Suprapubic skin (tissue), 4 donors: Measurements from ENCODE around the gene PI4K2A. TPM values are rescaled to one million over a fixed set of nuclear protein-coding genes. Genes with fewer than 3 reads are reported as not detected.
"Not testable (repeated sequence)": the region's sequence is repeated elsewhere in the genome, so short reads cannot be mapped to it uniquely, and the experiment has no call there.

Experiments
- DNase-seq, 2 donors: peaks; one replicate each; pipeline ENCODE4 v3.0.0-alpha.2; 2019; ENCODE audit warnings: low spot score in 2 of 2
- H3K27ac ChIP-seq: fragments of 200-600 bp; sonication (generic); one replicate; pipeline ENCODE4 v1.5.1; 2019
- H3K27me3 ChIP-seq: fragments of 200-600 bp; sonication (generic); one replicate; pipeline ENCODE4 v1.5.1; 2019
- H3K36me3 ChIP-seq: fragments of 200-600 bp; sonication (generic); one replicate; pipeline ENCODE4 v1.5.1; 2019
- H3K4me1 ChIP-seq: fragments of 200-600 bp; sonication (generic); one replicate; pipeline ENCODE4 v1.5.1; 2019
- H3K4me3 ChIP-seq: fragments of 200-600 bp; sonication (generic); one replicate; pipeline ENCODE4 v1.5.1; 2019; ENCODE audit warnings: mild to moderate bottlenecking
- H3K9me3 ChIP-seq: fragments of 200-600 bp; sonication (generic); one replicate; pipeline ENCODE4 v1.5.1; 2019
- CTCF ChIP-seq, 2 donors: fragments of 200-600 bp in 1 of 2; fragments of 450-650 bp in 1 of 2; sonication (generic) in 1 of 2; IDR thresholded peaks; one replicate each; pipeline ENCODE4 v1.5.1; 2016 to 2019; ENCODE audit warnings: antibody characterized with exemption in 2 of 2, mild to moderate bottlenecking in 1 of 2, moderate library complexity in 1 of 2
- EP300 ChIP-seq: sonication (generic); formaldehyde crosslinking; IDR thresholded peaks from one replicate; pipeline ENCODE4 v1.6.1; 2017; ENCODE audit warnings: antibody characterized with exemption
- POLR2A ChIP-seq, 2 donors: fragments of 450-650 bp; IDR thresholded peaks; one replicate each; pipeline ENCODE4 v1.6.1; 2017; ENCODE audit warnings: antibody characterized with exemption in 2 of 2, mild to moderate bottlenecking in 2 of 2, moderate library complexity in 2 of 2
- POLR2AphosphoS5 ChIP-seq, 3 donors: sonication (generic); formaldehyde crosslinking; IDR thresholded peaks; one replicate each; pipeline ENCODE4 v1.6.1; 2017; ENCODE audit warnings: antibody characterized with exemption in 3 of 3
- WGBS: methylation state at CpG from one replicate; pipeline ENCODE4 v1.1.5; 2018; 5-methylcytosine and 5-hydroxymethylcytosine counted together
- total RNA-seq, 4 donors: library from RNA; depleted of rRNA; stranded (reverse); fragments of >200 nt; gene quantifications; one replicate each; pipeline ENCODE4 v1.1.0, GENCODE V29; 2016

The PI4K2A gene
- total RNA-seq, 4 donors from 2014 or later = 13.2 to 24.0 (median 20.9) TPM

DNA sequence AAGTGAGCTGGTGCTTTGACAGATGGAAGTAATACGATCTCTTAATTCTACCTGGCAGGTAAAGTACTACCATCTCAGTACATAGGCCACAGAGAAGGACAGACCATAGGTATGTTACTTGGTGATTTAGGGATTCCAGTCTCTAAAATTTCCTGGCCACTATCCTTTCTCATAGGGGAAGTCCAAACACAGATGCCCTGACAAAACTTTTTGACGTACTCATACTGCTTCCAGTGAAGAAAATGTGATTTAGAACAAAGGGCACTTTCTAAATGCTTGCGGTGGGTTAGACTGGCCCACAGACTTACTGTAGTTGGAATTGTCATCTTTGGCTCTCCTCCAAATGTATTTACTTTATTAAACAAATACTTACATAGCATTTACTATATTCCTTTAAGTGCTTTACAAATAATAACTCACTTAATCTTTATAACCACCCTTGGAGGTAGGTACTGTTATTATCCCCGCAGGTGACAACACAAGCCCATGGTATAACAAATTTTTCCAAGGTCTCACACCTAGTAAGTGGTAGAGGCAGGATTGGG lies 3.0 kb downstream of the PI4K2A start:
- no peak for DNase-seq
- Histone ChIP-seq H3K4me3 (no peak overlapping the region), H3K36me3 (peaks cover 12% of the 10 kb centered on the region), H3K4me1 (peaks cover 38% of the 10 kb centered on the region), H3K9me3 (no peaks in the 10 kb centered on the region), H3K27ac (no peak overlapping the region), H3K27me3 (no peaks in the 10 kb centered on the region)
- no peak for TF ChIP-seq POLR2AphosphoS5 (IDR thresholded peaks at IDR 0.05)
- TF ChIP-seq POLR2A (IDR thresholded peaks at IDR 0.05) = no peak
- TF ChIP-seq EP300 = no peak
- WGBS = 87% methylated on average over 4 of the region's 4 CpGs

- WGBS = 91% methylated on average over 4 of the region's 4 CpGs
Observed at GRCh38 chr10:97644936-97645335, 4.5 kb downstream of the PI4K2A start.

DNA sequence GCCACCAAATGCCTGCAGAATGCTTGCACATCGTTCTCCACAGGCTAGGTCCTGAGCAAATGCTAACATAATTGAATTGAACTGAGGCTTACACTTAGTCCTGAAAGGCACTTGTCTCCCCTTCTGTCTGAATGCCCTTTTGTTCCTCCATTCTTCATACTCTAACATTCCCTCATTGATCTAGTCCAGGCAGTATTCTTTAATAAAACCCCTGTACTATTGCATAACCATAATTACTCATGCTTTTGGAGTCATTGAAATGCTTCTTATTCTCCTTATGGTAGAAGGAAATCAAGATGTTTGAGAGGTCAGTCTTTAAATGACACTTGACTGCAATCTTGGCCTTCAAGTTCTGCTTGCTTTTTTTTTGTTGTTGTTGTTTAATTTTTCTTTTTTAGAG lies 7.1 kb downstream of the PI4K2A start:
- no peak for DNase-seq
- TF ChIP-seq POLR2A (IDR thresholded peaks at IDR 0.05) (no peak), EP300 (no peak), CTCF (IDR thresholded peaks at IDR 0.05) (no peak), POLR2AphosphoS5 (IDR thresholded peaks at IDR 0.05) (no peak)
- no peaks in the 10 kb centered on the region for H3K27me3 ChIP-seq
- H3K27ac ChIP-seq = peak overlapping the region; percentile 65
- H3K4me1 ChIP-seq = peaks cover 55% of the 10 kb centered on the region
- WGBS = 58% methylated on average over 1 of the region's 1 CpG
- H3K9me3 ChIP-seq = no peaks in the 10 kb centered on the region
- no peak overlapping the region for H3K4me3 ChIP-seq
- H3K36me3 ChIP-seq = peaks cover 31% of the 10 kb centered on the region

More at GRCh38 chr10:97644936-97645335, 4.5 kb downstream of the PI4K2A start:
- Histone ChIP-seq H3K4me1 (peaks cover 51% of the 10 kb centered on the region), H3K9me3 (no peaks in the 10 kb centered on the region), H3K27ac (no peak overlapping the region), H3K27me3 (no peaks in the 10 kb centered on the region), H3K4me3 (no peak overlapping the region), H3K36me3 (peaks cover 12% of the 10 kb centered on the region)
- no peak for DNase-seq
- no peak for TF ChIP-seq POLR2AphosphoS5 (IDR thresholded peaks at IDR 0.05)

- Histone ChIP-seq H3K4me3 (no peak overlapping the region), H3K36me3 (peaks cover 43% of the 10 kb centered on the region), H3K4me1 (peaks cover 46% of the 10 kb centered on the region), H3K27ac (peak overlapping the region; percentile 65), H3K9me3 (no peaks in the 10 kb centered on the region), H3K27me3 (no peaks in the 10 kb centered on the region)
- TF ChIP-seq EP300 = no peak
- no peak for TF ChIP-seq POLR2A (IDR thresholded peaks at IDR 0.05)
- TF ChIP-seq CTCF (IDR thresholded peaks at IDR 0.05) = no peak
- no peak for TF ChIP-seq POLR2AphosphoS5 (IDR thresholded peaks at IDR 0.05)
- 67% methylated on average over 5 of the region's 5 CpGs for WGBS
- no peak for DNase-seq
Observed at GRCh38 chr10:97648562-97649404, 8.3 kb downstream of the PI4K2A start.

DNA sequence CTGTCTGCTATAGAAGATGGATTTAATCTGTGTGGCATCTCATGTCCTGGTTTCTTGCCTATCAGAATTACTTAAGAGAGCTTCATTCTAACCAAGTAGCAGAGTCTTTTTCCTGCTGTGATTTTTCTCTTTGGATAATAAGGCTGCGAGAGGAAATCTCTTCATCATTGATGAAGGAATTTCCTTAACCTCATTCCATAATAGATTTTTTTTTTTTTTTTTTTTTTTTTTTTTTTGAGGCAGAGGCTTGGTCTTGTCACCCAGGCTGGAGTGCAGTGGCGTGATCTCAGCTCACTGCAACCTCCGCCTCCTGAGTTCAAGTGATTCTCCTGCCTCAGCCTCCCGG lies 8.9 kb downstream of the PI4K2A start:
- Histone ChIP-seq H3K27ac (peak overlapping the region; percentile 65), H3K4me1 (peaks cover 46% of the 10 kb centered on the region), H3K36me3 (peaks cover 47% of the 10 kb centered on the region)
- H3K4me3 ChIP-seq, H3K9me3 ChIP-seq, H3K27me3 ChIP-seq, DNase-seq: not testable (repeated sequence)
- whole genome bisulfite sequencing = 90% methylated on average over 4 of the region's 4 CpGs

GRCh38 chr10:97650726-97651125 lies 10.3 kb downstream of the PI4K2A start:
- H3K27me3 ChIP-seq = no peaks in the 10 kb centered on the region
- TF ChIP-seq POLR2AphosphoS5 (IDR thresholded peaks at IDR 0.05) (no peak), CTCF (IDR thresholded peaks at IDR 0.05) (no peak), EP300 (no peak)
- no peak overlapping the region for H3K4me3 ChIP-seq
- peaks cover 46% of the 10 kb centered on the region for H3K4me1 ChIP-seq
- no peak for DNase-seq
- H3K27ac ChIP-seq = peak overlapping the region; percentile 29
- peaks cover 48% of the 10 kb centered on the region for H3K36me3 ChIP-seq
- no peaks in the 10 kb centered on the region for H3K9me3 ChIP-seq
- 88% methylated on average over 3 of the region's 3 CpGs for WGBS
